ENCODE measurements around the gene RNMT.
"Not testable (repeated sequence)": the region's sequence is repeated elsewhere in the genome, so short reads cannot be mapped to it uniquely, and the experiment has no call there.

Gene RNMT

GRCh38 chr18:13726232-13726971, at the start of gene RNMT, which contains the start of gene FAM210A:
Gene RNMT, plus strand, starts transcription at chr18:13726673. Its CDS starts 4,845 bp downstream, at chr18:13731518.
Gene FAM210A, minus strand, starts transcription at chr18:13726558. Its CDS starts 44,481 bp downstream, at chr18:13682077.
- DNase-seq (ENCODE audit: extremely low spot score) = peak; percentile 82
- no peak for TF ChIP-seq SUZ12 (IDR thresholded peaks at IDR 0.05)
- TF ChIP-seq LEF1 (IDR thresholded peaks at IDR 0.05; ENCODE audit: borderline replicate concordance) = no peak
- TF ChIP-seq ARNT (IDR thresholded peaks at IDR 0.05) = no peak
- no peak for TF ChIP-seq PKNOX1 (IDR thresholded peaks at IDR 0.05)
- no peak for TF ChIP-seq FOXM1 (IDR thresholded peaks at IDR 0.05; ENCODE audit: borderline replicate concordance)
- TF ChIP-seq NFRKB (IDR thresholded peaks at IDR 0.05) = no peak
- no peak for TF ChIP-seq FOXK2 (IDR thresholded peaks at IDR 0.05)
- no peak for TF ChIP-seq CTBP1 (IDR thresholded peaks at IDR 0.05; ENCODE audit: borderline replicate concordance)
- TF ChIP-seq L3MBTL2 (conservative IDR thresholded peaks at IDR 0.05) = peak; percentile 84
- no peak for TF ChIP-seq SP1 (IDR thresholded peaks at IDR 0.05)
- peak; percentile 51; the same call in 1 of the 2 replicates for TF ChIP-seq TARDBP (IDR thresholded peaks at IDR 0.05)
- peak; percentile 61 for TF ChIP-seq ELF4 (IDR thresholded peaks at IDR 0.05)
- no peak for TF ChIP-seq ZNF384 (IDR thresholded peaks at IDR 0.05)
- no peak for TF ChIP-seq HDGF (IDR thresholded peaks at IDR 0.05; ENCODE audit: borderline replicate concordance)
- TF ChIP-seq FOXA1 (IDR thresholded peaks at IDR 0.05) = no peak
- no peak for TF ChIP-seq BHLHE40 (IDR thresholded peaks at IDR 0.05; ENCODE audit: borderline replicate concordance)
- POLR2A ChIA-PET = interaction anchor here (1.4 kb wide), 1 partner anchor 11 kb away, joined by 4 read pairs; no protein-coding TSS in a partner anchor
- CTCF ChIA-PET = no interaction called here

- CTCF ChIA-PET = not testable (repeated sequence)
These were observed 49.1 kb upstream of the RNMT start for GRCh38 chr18:13677350-13677749.

GRCh38 chr18:13680612-13681011, 45.9 kb upstream of the RNMT start:
- CTCF ChIA-PET = interaction anchor here (0.5 kb wide), 1 partner anchor 145 kb away, joined by 3 read pairs; no protein-coding TSS in a partner anchor
- POLR2A ChIA-PET = no interaction called here
- peak; percentile 17 for DNase-seq (ENCODE audit: extremely low spot score)
- TF ChIP-seq PKNOX1 (IDR thresholded peaks at IDR 0.05) (no peak), LEF1 (IDR thresholded peaks at IDR 0.05; ENCODE audit: borderline replicate concordance) (no peak), NFRKB (IDR thresholded peaks at IDR 0.05) (no peak), L3MBTL2 (conservative IDR thresholded peaks at IDR 0.05) (no peak), FOXM1 (IDR thresholded peaks at IDR 0.05; ENCODE audit: borderline replicate concordance) (no peak), ZNF384 (IDR thresholded peaks at IDR 0.05) (no peak), SUZ12 (IDR thresholded peaks at IDR 0.05) (no peak), TARDBP (IDR thresholded peaks at IDR 0.05) (no peak), FOXK2 (IDR thresholded peaks at IDR 0.05) (no peak)

More at GRCh38 chr18:13677350-13677749, 49.1 kb upstream of the RNMT start:
- POLR2A ChIA-PET; DNase-seq (ENCODE audit: extremely low spot score): not testable (repeated sequence)

GRCh38 chr18:13681701-13682100, 44.8 kb upstream of the RNMT start:
- ChIA-PET POLR2A (no interaction called here), CTCF (no interaction called here)
- no peak for DNase-seq (ENCODE audit: extremely low spot score)
- TF ChIP-seq BHLHE40 (IDR thresholded peaks at IDR 0.05; ENCODE audit: borderline replicate concordance) = no peak
- TF ChIP-seq SUZ12 (IDR thresholded peaks at IDR 0.05) = no peak
- no peak for TF ChIP-seq LEF1 (IDR thresholded peaks at IDR 0.05; ENCODE audit: borderline replicate concordance)
- no peak for TF ChIP-seq FOXM1 (IDR thresholded peaks at IDR 0.05; ENCODE audit: borderline replicate concordance)
- TF ChIP-seq TARDBP (IDR thresholded peaks at IDR 0.05) = no peak

- TF ChIP-seq PKNOX1 (IDR thresholded peaks at IDR 0.05) = peak; percentile 66
- no peak for TF ChIP-seq SP1 (IDR thresholded peaks at IDR 0.05)
- ChIA-PET POLR2A (no interaction called here), CTCF (no interaction called here)
- peak; percentile 5 for DNase-seq (ENCODE audit: extremely low spot score)
These were observed 41.9 kb upstream of the RNMT start for GRCh38 chr18:13684546-13684945.

GRCh38 chr18:13688191-13689136, 38.0 kb upstream of the RNMT start:
- POLR2A ChIA-PET = no interaction called here
- CTCF ChIA-PET = no interaction called here

GRCh38 chr18:13690060-13690459, 36.4 kb upstream of the RNMT start:
- DNase-seq (ENCODE audit: extremely low spot score); POLR2A ChIA-PET; CTCF ChIA-PET: not testable (repeated sequence)

More at GRCh38 chr18:13688191-13689136, 38.0 kb upstream of the RNMT start:
- TF ChIP-seq CTBP1 (IDR thresholded peaks at IDR 0.05; ENCODE audit: borderline replicate concordance) (no peak), NFRKB (IDR thresholded peaks at IDR 0.05) (no peak), ARNT (IDR thresholded peaks at IDR 0.05) (no peak), ELF4 (IDR thresholded peaks at IDR 0.05) (no peak), TARDBP (IDR thresholded peaks at IDR 0.05) (no peak), HDGF (IDR thresholded peaks at IDR 0.05; ENCODE audit: borderline replicate concordance) (no peak)
- no peak for DNase-seq (ENCODE audit: extremely low spot score)

- CTCF ChIA-PET; POLR2A ChIA-PET; DNase-seq (ENCODE audit: extremely low spot score): not testable (repeated sequence)
These were observed 31.1 kb upstream of the RNMT start for GRCh38 chr18:13695337-13695736.
